Hepatocyte (in vitro differentiated cells): ENCODE data around the gene ABCD3. TPM values are rescaled to one million over a fixed set of nuclear protein-coding genes. Genes with fewer than 3 reads are reported as not detected.
A peak's percentile ranks its signal among the peaks of the same experiment; 100 is the strongest.

ENCODE experiments used
- DNase-seq: peaks from one replicate; pipeline ENCODE4 v3.0.0-alpha.2; 2016; ENCODE audit warnings: low spot score
- H2AFZ ChIP-seq: fragments of 200-600 bp; sonication (generic); 2 replicates; pipeline ENCODE4 v1.6.0; 2016; ENCODE audit warnings: antibody characterized with exemption, mild to moderate bottlenecking
- H3K27ac ChIP-seq: fragments of 200-600 bp; sonication (generic); 2 replicates; pipeline ENCODE4 v1.5.1; 2016; ENCODE audit warnings: mild to moderate bottlenecking
- H3K27me3 ChIP-seq: fragments of 200-600 bp; sonication (generic); 2 replicates; pipeline ENCODE4 v1.6.1; 2016
- H3K36me3 ChIP-seq: fragments of 200-600 bp; sonication (generic); replicated peaks from 2 replicates; pipeline ENCODE4 v1.5.1; 2016; ENCODE audit warnings: low read depth; ENCODE audit not compliant: insufficient read depth
- H3K4me1 ChIP-seq: fragments of 200-600 bp; sonication (generic); 2 replicates; pipeline ENCODE4 v1.5.1; 2016; ENCODE audit warnings: mild to moderate bottlenecking, moderate library complexity; ENCODE audit not compliant: insufficient read depth
- H3K4me2 ChIP-seq: fragments of 200-600 bp; sonication (generic); 2 replicates; pipeline ENCODE4 v1.6.0; 2016
- H3K4me3 ChIP-seq: fragments of 200-600 bp; sonication (generic); 2 replicates; pipeline ENCODE4 v1.5.1; 2016; ENCODE audit warnings: mild to moderate bottlenecking
- H3K79me2 ChIP-seq: fragments of 200-600 bp; sonication (generic); 2 replicates; pipeline ENCODE4 v1.6.0; 2017; ENCODE audit warnings: mild to moderate bottlenecking
- H3K9me2 ChIP-seq: fragments of 200-600 bp; sonication (generic); replicated peaks from 2 replicates; pipeline ENCODE4 v1.6.0; 2017; ENCODE audit warnings: mild to moderate bottlenecking; ENCODE audit not compliant: insufficient read depth
- H3K9me3 ChIP-seq: fragments of 200-600 bp; sonication (generic); 2 replicates; pipeline ENCODE4 v1.5.1; 2016; ENCODE audit warnings: low read depth, mild to moderate bottlenecking
- H4K20me1 ChIP-seq: fragments of 200-600 bp; sonication (generic); 2 replicates; pipeline ENCODE4 v1.6.0; 2016; ENCODE audit warnings: mild to moderate bottlenecking; ENCODE audit not compliant: insufficient read depth, poor library complexity, severe bottlenecking
- EZH2 ChIP-seq: fragments of 200-600 bp; sonication (generic); IDR thresholded peaks from 2 replicates; pipeline ENCODE4 v1.6.1; 2016; ENCODE audit warnings: antibody characterized with exemption, mild to moderate bottlenecking, borderline replicate concordance
- EZH2phosphoT487 ChIP-seq: fragments of 200-600 bp; sonication (generic); IDR thresholded peaks from one replicate; pipeline ENCODE4 v1.6.1; 2018; ENCODE audit warnings: antibody characterized with exemption, mild to moderate bottlenecking, low read depth, moderate library complexity; ENCODE audit not compliant: unreplicated experiment, severe bottlenecking
- WGBS: methylation state at CpG from one replicate; pipeline ENCODE4 v1.1.6; 2016; ENCODE audit warnings: low lambda C conversion rate; ENCODE audit errors: missing lambda C conversion rate; 5-methylcytosine and 5-hydroxymethylcytosine counted together
- polyA plus RNA-seq: library from polyadenylated mRNA; unstranded; fragments of >200 nt; fragmentation: Nextera tagmentation; extraction: Ambion mirVana; gene quantifications from 2 replicates; pipeline ENCODE4 v1.2.1, GENCODE V29; 2016
- total RNA-seq: library from RNA; depleted of rRNA; stranded (reverse); fragments of >200 nt; gene quantifications from 2 replicates; pipeline ENCODE4 v1.2.3, GENCODE V29; 2014
- TF ChIP-seq, protein P1 (sequence below): fragments of 200-600 bp; sonication (generic); IDR thresholded peaks from 2 replicates; pipeline ENCODE4 v1.5.1; 2016; ENCODE audit warnings: antibody characterized with exemption, mild to moderate bottlenecking; ENCODE audit not compliant: poor library complexity

The ABCD3 gene
- total and polyA plus RNA-seq, 2 experiments from 2014 or later: 50.7 to 96.4 TPM

DNA sequence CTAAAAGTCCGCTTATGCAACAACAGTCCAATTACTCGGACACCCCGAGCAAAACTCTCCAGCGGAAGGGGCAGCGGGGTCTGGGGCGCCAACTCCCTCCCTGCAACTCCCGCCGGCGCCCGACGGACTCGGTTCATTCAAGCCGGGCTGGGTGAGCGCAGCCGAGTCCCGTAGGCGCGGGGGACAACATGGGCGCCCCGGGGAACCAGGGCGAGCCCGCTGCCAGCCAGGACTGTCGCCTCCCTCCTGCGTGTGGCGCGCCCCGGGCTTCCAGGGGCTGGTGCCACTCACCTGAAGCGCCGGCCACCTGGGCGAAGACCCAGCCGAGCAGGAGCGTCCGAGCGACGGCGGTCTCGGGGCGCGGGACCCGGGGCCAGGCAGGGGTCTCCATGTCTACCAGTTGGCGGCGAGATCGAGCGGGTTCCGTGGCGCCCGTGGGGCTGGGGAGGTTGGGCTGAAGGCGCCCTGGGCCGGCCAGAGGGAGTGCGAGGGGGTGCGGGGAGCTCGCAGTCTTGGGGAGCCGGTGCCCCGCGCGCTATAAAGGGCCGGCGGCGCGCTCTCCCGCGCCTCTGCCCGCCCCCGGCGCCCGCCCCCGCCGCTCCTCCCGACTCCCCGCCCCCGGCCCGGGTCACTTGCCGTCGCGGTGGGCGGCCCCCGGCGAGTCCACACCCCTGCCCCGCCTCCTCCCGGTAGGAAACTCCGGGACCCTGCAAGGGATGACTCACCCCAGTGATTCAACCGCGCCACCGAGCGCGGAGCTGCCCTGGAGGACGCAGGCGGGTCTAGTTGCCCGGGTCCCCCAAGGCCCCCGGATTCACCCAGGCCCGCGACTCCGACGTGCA, 123.3 kb downstream of the ABCD3 start, which contains the start of gene F3:
F3 (minus strand) TSS at position 514 of the 842 bp plus-strand sequence; CDS start at position 391, 123 bp downstream.
- DNase-seq: peak; percentile 96
- Histone ChIP-seq H3K4me2 (peak within 1 kb of the TSS; percentile 81), H3K27ac (peak within 1 kb of the TSS; percentile 97), H3K27me3 (no peaks in the 10 kb centered on the region), H3K4me1 (peaks cover 25% of the 10 kb centered on the region), H3K9me3 (no peaks in the 10 kb centered on the region), H4K20me1 (peaks cover 43% of the 10 kb centered on the region), H3K79me2 (peaks cover 59% of the 10 kb centered on the region), H3K9me2 (no peaks in the 10 kb centered on the region), H3K4me3 (peak within 1 kb of the TSS; percentile 78), H3K36me3 (no peaks in the 10 kb centered on the region), H2AFZ (peak within 1 kb of the TSS; percentile 30)
- TF ChIP-seq EZH2phosphoT487 (peak; percentile 39), EZH2 (no peak)
- TF ChIP-seq, protein P1, sequence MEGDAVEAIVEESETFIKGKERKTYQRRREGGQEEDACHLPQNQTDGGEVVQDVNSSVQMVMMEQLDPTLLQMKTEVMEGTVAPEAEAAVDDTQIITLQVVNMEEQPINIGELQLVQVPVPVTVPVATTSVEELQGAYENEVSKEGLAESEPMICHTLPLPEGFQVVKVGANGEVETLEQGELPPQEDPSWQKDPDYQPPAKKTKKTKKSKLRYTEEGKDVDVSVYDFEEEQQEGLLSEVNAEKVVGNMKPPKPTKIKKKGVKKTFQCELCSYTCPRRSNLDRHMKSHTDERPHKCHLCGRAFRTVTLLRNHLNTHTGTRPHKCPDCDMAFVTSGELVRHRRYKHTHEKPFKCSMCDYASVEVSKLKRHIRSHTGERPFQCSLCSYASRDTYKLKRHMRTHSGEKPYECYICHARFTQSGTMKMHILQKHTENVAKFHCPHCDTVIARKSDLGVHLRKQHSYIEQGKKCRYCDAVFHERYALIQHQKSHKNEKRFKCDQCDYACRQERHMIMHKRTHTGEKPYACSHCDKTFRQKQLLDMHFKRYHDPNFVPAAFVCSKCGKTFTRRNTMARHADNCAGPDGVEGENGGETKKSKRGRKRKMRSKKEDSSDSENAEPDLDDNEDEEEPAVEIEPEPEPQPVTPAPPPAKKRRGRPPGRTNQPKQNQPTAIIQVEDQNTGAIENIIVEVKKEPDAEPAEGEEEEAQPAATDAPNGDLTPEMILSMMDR: peak; percentile 26
- under 1% methylated on average over 58 of the region's 94 CpGs for WGBS

- no peak for TF ChIP-seq EZH2phosphoT487
- TF ChIP-seq, protein P1: no peak
- TF ChIP-seq EZH2: no peak
- Histone ChIP-seq H3K4me1 (peaks cover 17% of the 10 kb centered on the region), H3K27ac (peak overlapping the region; percentile 97), H3K9me3 (no peaks in the 10 kb centered on the region), H3K9me2 (no peaks in the 10 kb centered on the region), H3K4me3 (peak overlapping the region; percentile 72), H3K36me3 (no peaks in the 10 kb centered on the region), H3K79me2 (peaks cover 51% of the 10 kb centered on the region), H4K20me1 (peaks cover 35% of the 10 kb centered on the region), H3K4me2 (peak overlapping the region; percentile 81), H3K27me3 (no peaks in the 10 kb centered on the region), H2AFZ (peak overlapping the region; percentile 30)
- DNase-seq: no peak
- 3% methylated on average over 26 of the region's 26 CpGs for WGBS
These were observed 124.1 kb downstream of the ABCD3 start for GRCh38 chr1:94542088-94542870.

DNA sequence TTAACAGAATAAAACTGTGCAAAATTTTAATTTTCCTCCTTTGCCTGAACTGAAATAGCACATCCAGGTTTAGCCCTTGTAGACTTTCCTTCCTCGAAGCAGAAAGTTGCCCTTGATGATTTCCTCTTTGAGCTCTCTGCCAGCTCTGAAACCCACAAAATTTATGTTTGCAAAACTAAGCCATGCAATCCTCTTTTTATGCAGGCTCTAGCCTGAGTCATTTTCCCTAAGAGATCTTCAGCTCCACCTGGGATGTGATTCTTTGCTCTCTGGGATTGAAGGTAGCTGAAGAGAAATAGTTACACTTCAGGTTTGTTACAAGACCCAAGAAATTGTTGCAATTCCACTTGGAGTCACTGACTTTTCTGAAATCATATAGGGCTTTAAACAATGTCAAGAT, 124.8 kb downstream of the ABCD3 start:
- peak overlapping the region; percentile 97 for H3K27ac ChIP-seq
- H3K79me2 ChIP-seq: peaks cover 43% of the 10 kb centered on the region
- H3K4me1 ChIP-seq: peaks cover 10% of the 10 kb centered on the region
- H4K20me1 ChIP-seq: peaks cover 29% of the 10 kb centered on the region
- no peak for DNase-seq
- no peak overlapping the region for H2AFZ ChIP-seq
- peak overlapping the region; percentile 81 for H3K4me2 ChIP-seq
- H3K9me2 ChIP-seq: no peaks in the 10 kb centered on the region
- H3K9me3 ChIP-seq: no peaks in the 10 kb centered on the region
- TF ChIP-seq EZH2: no peak
- TF ChIP-seq EZH2phosphoT487: no peak
- TF ChIP-seq, protein P1: no peak
- H3K27me3 ChIP-seq: no peaks in the 10 kb centered on the region
- peak overlapping the region; percentile 72 for H3K4me3 ChIP-seq
- no peaks in the 10 kb centered on the region for H3K36me3 ChIP-seq
- 32% methylated on average over 1 of the region's 1 CpG for WGBS
